SU-DHL-6 (cell line): ENCODE results near the gene ZBTB21.

Experiments
- CTCF ChIP-seq: fragments of 200-600 bp; sonication (generic); IDR thresholded peaks from one replicate; pipeline ENCODE4 v1.5.1; 2017; ENCODE audit warnings: antibody characterized with exemption, mild to moderate bottlenecking, low read length, moderate library complexity; ENCODE audit not compliant: insufficient read depth, poor library complexity, severe bottlenecking
- EZH2phosphoT487 ChIP-seq: fragments of 200-600 bp; sonication (generic), shearing (Covaris generic); conservative IDR thresholded peaks from 2 replicates; pipeline ENCODE4 v1.6.1; 2018; ENCODE audit warnings: mild to moderate bottlenecking, antibody characterized with exemption, low read length, moderate library complexity, mixed read lengths

DNA sequence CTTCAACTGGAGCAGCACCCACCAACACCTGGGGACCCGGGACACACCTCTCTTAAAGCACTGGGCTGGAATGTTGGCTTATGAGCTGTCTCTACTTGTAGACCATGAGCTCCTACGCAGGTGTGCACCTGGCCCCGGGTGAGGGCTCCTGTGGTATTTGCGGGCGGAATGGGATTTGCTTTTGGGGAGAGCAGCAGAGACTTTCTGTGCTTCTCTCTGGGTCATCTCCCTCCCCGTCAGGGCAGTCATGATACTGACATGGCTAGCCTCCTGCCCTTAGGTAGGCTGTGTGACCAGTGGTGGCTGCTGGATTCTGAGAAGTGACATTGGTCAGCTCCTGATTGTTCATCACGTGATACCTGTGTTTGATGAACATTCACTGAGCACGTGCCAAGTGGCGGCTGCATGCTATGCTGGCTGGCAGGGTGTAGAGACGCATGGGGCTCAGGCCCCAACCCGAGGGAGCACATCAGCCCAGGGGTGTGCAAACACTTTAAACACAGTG is 9.0 kb upstream of the ZBTB21 start:
- TF ChIP-seq CTCF, result no peak
- no peak for TF ChIP-seq EZH2phosphoT487
